Measurements from ENCODE around the gene C22orf23. TPM values are rescaled to one million over a fixed set of nuclear protein-coding genes. Genes with fewer than 3 reads are reported as not detected.

C22orf23 gene
- total RNA-seq, 1 donor from 2014 or later: not detected

GRCh38 chr22:37896939-37897338 is 56.5 kb downstream of the C22orf23 start:
- no peak for DNase-seq (ENCODE audit: low read depth)
- no peak overlapping the region for H3K4me3 ChIP-seq (ENCODE audit: low read depth, low read length)
- no peak for TF ChIP-seq CTCF (IDR thresholded peaks at IDR 0.05; ENCODE audit: insufficient read depth, low read length, poor library complexity, severe bottlenecking)
- no peaks in the 10 kb centered on the region for H3K27me3 ChIP-seq (ENCODE audit: control insufficient read depth, insufficient read depth, low read length)
- H3K36me3 ChIP-seq (ENCODE audit: control insufficient read depth, insufficient read depth, low read length): no peaks in the 10 kb centered on the region

GRCh38 chr22:37896181-37896592 is 57.2 kb downstream of the C22orf23 start:
- no peak overlapping the region for H3K4me3 ChIP-seq (ENCODE audit: low read depth, low read length)
- TF ChIP-seq CTCF (IDR thresholded peaks at IDR 0.05; ENCODE audit: insufficient read depth, low read length, poor library complexity, severe bottlenecking): no peak
- DNase-seq (ENCODE audit: low read depth): no peak
- H3K36me3 ChIP-seq (ENCODE audit: control insufficient read depth, insufficient read depth, low read length): no peaks in the 10 kb centered on the region
- no peaks in the 10 kb centered on the region for H3K27me3 ChIP-seq (ENCODE audit: control insufficient read depth, insufficient read depth, low read length)

GRCh38 chr22:37894939-37895670 is 58.3 kb downstream of the C22orf23 start:
- no peaks in the 10 kb centered on the region for H3K36me3 ChIP-seq (ENCODE audit: control insufficient read depth, insufficient read depth, low read length)
- no peak for DNase-seq (ENCODE audit: low read depth)
- H3K4me3 ChIP-seq (ENCODE audit: low read depth, low read length): no peak overlapping the region
- H3K27me3 ChIP-seq (ENCODE audit: control insufficient read depth, insufficient read depth, low read length): no peaks in the 10 kb centered on the region
- no peak for TF ChIP-seq CTCF (IDR thresholded peaks at IDR 0.05; ENCODE audit: insufficient read depth, low read length, poor library complexity, severe bottlenecking)

DNA sequence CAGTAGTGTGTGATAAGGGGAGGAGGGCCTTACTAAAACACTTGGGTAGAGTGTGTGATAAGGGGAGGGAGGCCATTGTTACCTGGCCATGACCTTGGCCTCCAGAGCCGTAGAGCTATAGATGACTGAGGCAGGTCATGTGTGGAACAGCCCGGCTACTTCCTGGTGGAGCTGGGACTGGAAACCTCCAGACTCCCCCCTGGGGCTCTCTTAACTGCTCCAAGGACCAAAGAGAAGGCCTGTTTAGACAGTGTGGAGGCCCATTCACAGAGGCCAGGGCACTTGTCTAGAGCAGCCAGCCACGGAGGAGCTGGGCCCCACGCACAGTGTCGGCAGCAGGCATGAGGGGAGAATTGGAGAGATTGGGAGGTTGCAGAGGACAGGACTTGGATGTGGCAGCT is 59.8 kb downstream of the C22orf23 start:
- no peak for TF ChIP-seq CTCF (IDR thresholded peaks at IDR 0.05; ENCODE audit: insufficient read depth, low read length, poor library complexity, severe bottlenecking)
- no peak overlapping the region for H3K4me3 ChIP-seq (ENCODE audit: low read depth, low read length)
- no peaks in the 10 kb centered on the region for H3K27me3 ChIP-seq (ENCODE audit: control insufficient read depth, insufficient read depth, low read length)
- DNase-seq (ENCODE audit: low read depth): no peak
- H3K36me3 ChIP-seq (ENCODE audit: control insufficient read depth, insufficient read depth, low read length): no peaks in the 10 kb centered on the region

Other genes with a start within 250 kb of the C22orf23 start
- gene GCAT, start 145.7 kb downstream of the C22orf23 start, total RNA-seq: 35.7 and 37.4 TPM in 2 replicates
- gene GALR3, start 130.2 kb downstream of the C22orf23 start, total RNA-seq: not detected in 2 replicates
- gene ANKRD54, start 109.3 kb downstream of the C22orf23 start, total RNA-seq: 28.6 and 45.0 TPM in 2 replicates
- gene EIF3L, start 104.2 kb downstream of the C22orf23 start, total RNA-seq: 439 and 469 TPM in 2 replicates
- gene MICALL1, start 47.3 kb downstream of the C22orf23 start, total RNA-seq: 115 and 140 TPM in 2 replicates
- gene POLR2F, start 98 bp upstream of the C22orf23 start, total RNA-seq: 77.9 and 79.8 TPM in 2 replicates
- gene SOX10, start 31.0 kb upstream of the C22orf23 start, total RNA-seq: not detected in 2 replicates
- gene PICK1, start 103.8 kb upstream of the C22orf23 start, total RNA-seq: 53.9 and 55.6 TPM in 2 replicates
- 0.08 and 0.14 TPM in 2 replicates for gene SLC16A8, start 130.6 kb upstream of the C22orf23 start, total RNA-seq
- 4.1 and 5.4 TPM in 2 replicates for gene BAIAP2L2, start 157.1 kb upstream of the C22orf23 start, total RNA-seq
- gene PLA2G6, start 228.2 kb upstream of the C22orf23 start, total RNA-seq: 14.0 and 15.5 TPM in 2 replicates
- gene MAFF, start 248.4 kb upstream of the C22orf23 start, total RNA-seq: 67.2 and 99.5 TPM in 2 replicates

All from kidney epithelial cell (primary cell).